SU-DHL-6 (cell line): ENCODE results near the gene MED27.

ENCODE experiments used
- CTCF ChIP-seq: fragments of 200-600 bp; sonication (generic); IDR thresholded peaks from one replicate; pipeline ENCODE4 v1.5.1; 2017; ENCODE audit warnings: antibody characterized with exemption, mild to moderate bottlenecking, low read length, moderate library complexity; ENCODE audit not compliant: insufficient read depth, poor library complexity, severe bottlenecking
- EZH2phosphoT487 ChIP-seq: fragments of 200-600 bp; sonication (generic), shearing (Covaris generic); conservative IDR thresholded peaks from 2 replicates; pipeline ENCODE4 v1.6.1; 2018; ENCODE audit warnings: mild to moderate bottlenecking, antibody characterized with exemption, low read length, moderate library complexity, mixed read lengths

- TF ChIP-seq CTCF (no peak), EZH2phosphoT487 (no peak)
Observed at GRCh38 chr9:131965103-131965502, 114.6 kb downstream of the MED27 start.
